AG09309 (cell line): ENCODE results near the gene NKX1-1.
"Not testable (repeated sequence)": the region's sequence is repeated elsewhere in the genome, so short reads cannot be mapped to it uniquely, and the experiment has no call there.

Source experiments
- DNase-seq: peaks from one replicate; pipeline ENCODE4 v3.0.0-alpha.2; 2010; ENCODE audit warnings: low read depth
- H3K4me3 ChIP-seq: 2 replicates; pipeline ENCODE4 v1.5.1; 2011; ENCODE audit warnings: mild to moderate bottlenecking, low read depth, low read length, moderate library complexity; ENCODE audit not compliant: control insufficient read depth
- CTCF ChIP-seq: IDR thresholded peaks from 2 replicates; pipeline ENCODE4 v1.5.1; 2011; ENCODE audit warnings: mild to moderate bottlenecking, low read depth, low read length, inconsistent platforms; ENCODE audit not compliant: insufficient read depth, control insufficient read depth; ENCODE audit errors: missing control alignments

The NKX1-1 gene

GRCh38 chr4:1400191-1400805, 5.9 kb downstream of the NKX1-1 start:
- H3K4me3 ChIP-seq = no peak overlapping the region
- no peak for TF ChIP-seq CTCF
- DNase-seq = no peak

GRCh38 chr4:1399508-1400190, 6.6 kb downstream of the NKX1-1 start:
- no peak for DNase-seq

GRCh38 chr4:1398681-1399507, 7.3 kb downstream of the NKX1-1 start:
- no peak overlapping the region for H3K4me3 ChIP-seq
- no peak for TF ChIP-seq CTCF
- no peak for DNase-seq

More at GRCh38 chr4:1399508-1400190, 6.6 kb downstream of the NKX1-1 start:
- no peak overlapping the region for H3K4me3 ChIP-seq
- TF ChIP-seq CTCF = no peak

- H3K4me3 ChIP-seq = no peak overlapping the region
- no peak for DNase-seq
- no peak for TF ChIP-seq CTCF
Observed at GRCh38 chr4:1396806-1397455, 9.3 kb downstream of the NKX1-1 start.

GRCh38 chr4:1395941-1396805, 10.1 kb downstream of the NKX1-1 start:
- no peak for TF ChIP-seq CTCF
- DNase-seq = no peak
- H3K4me3 ChIP-seq = no peak overlapping the region

- not testable (repeated sequence) for DNase-seq, H3K4me3 ChIP-seq
Observed at GRCh38 chr4:1395389-1395820, 10.8 kb downstream of the NKX1-1 start.

- not testable (repeated sequence) for DNase-seq, H3K4me3 ChIP-seq
Observed at GRCh38 chr4:1394554-1395388, 11.5 kb downstream of the NKX1-1 start.
